Liver (tissue), 9 donors: ENCODE data around the gene DOK1. TPM values are rescaled to one million over a fixed set of nuclear protein-coding genes. Genes with fewer than 3 reads are reported as not detected.

Source experiments
- DNase-seq: peaks from one replicate; pipeline ENCODE4 v3.0.0-alpha.2; 2017; ENCODE audit warnings: low spot score
- H3K27ac ChIP-seq, 2 donors: one replicate each; pipeline ENCODE4 v1.7.0; 2013; ENCODE audit warnings: inconsistent platforms in 2 of 2, low read length in 2 of 2, control low read depth in 1 of 2, low read depth in 1 of 2, mild to moderate bottlenecking in 1 of 2
- H3K27me3 ChIP-seq, 4 donors: one replicate each; pipeline versions ENCODE4 v1.6.1 to v1.7.0; 2013; ENCODE audit warnings: low read length in 3 of 4, inconsistent platforms in 1 of 4, mild to moderate bottlenecking in 1 of 4, moderate library complexity in 1 of 4; ENCODE audit not compliant: control insufficient read depth in 4 of 4, insufficient read depth in 4 of 4
- H3K36me3 ChIP-seq, 4 donors: one replicate each; pipeline versions ENCODE4 v1.6.1 to v1.7.0; 2013; ENCODE audit warnings: low read length in 3 of 4, mild to moderate bottlenecking in 3 of 4, low read depth in 1 of 4, moderate library complexity in 1 of 4; ENCODE audit not compliant: control insufficient read depth in 4 of 4, insufficient read depth in 3 of 4
- H3K4me1 ChIP-seq, 4 donors: one replicate each; pipeline versions ENCODE4 v1.6.1 to v1.7.0; 2013; ENCODE audit warnings: low read length in 3 of 4, mild to moderate bottlenecking in 3 of 4, moderate library complexity in 1 of 4; ENCODE audit not compliant: control insufficient read depth in 4 of 4, insufficient read depth in 4 of 4
- H3K4me3 ChIP-seq, 3 donors: one replicate each; pipeline versions ENCODE4 v1.6.1 to v1.7.0; 2013; ENCODE audit warnings: low read length in 3 of 3, control low read depth in 1 of 3, low read depth in 1 of 3, mild to moderate bottlenecking in 1 of 3
- H3K9ac ChIP-seq, 2 donors: one replicate each; pipeline ENCODE4 v1.7.0; 2013; ENCODE audit warnings: low read length in 2 of 2, mild to moderate bottlenecking in 2 of 2, moderate library complexity in 2 of 2, control low read depth in 1 of 2, low read depth in 1 of 2
- H3K9me3 ChIP-seq, 4 donors: one replicate each; pipeline versions ENCODE4 v1.6.1 to v1.7.0; 2013; ENCODE audit warnings: low read length in 3 of 4; ENCODE audit not compliant: control insufficient read depth in 4 of 4
- EGR1 ChIP-seq, 2 donors: IDR thresholded peaks; 2 replicates each; pipeline ENCODE4 v1.6.1; 2016 to 2018; ENCODE audit warnings: antibody characterized with exemption in 2 of 2, low read depth in 2 of 2
- FOXA2 ChIP-seq: IDR thresholded peaks from 2 replicates; pipeline ENCODE4 v1.6.1; 2016; ENCODE audit warnings: antibody characterized with exemption
- GABPA ChIP-seq, 2 donors: IDR thresholded peaks in 1 of 2; conservative IDR thresholded peaks in 1 of 2; 2 replicates each; pipeline ENCODE4 v1.6.1; 2016; ENCODE audit warnings: antibody characterized with exemption in 2 of 2, mild to moderate bottlenecking in 1 of 2, moderate library complexity in 1 of 2
- HNF4A ChIP-seq, 2 donors: conservative IDR thresholded peaks; 2 replicates each; pipeline ENCODE4 v1.6.1; 2016; ENCODE audit warnings: antibody characterized with exemption in 2 of 2, mild to moderate bottlenecking in 2 of 2
- HNF4G ChIP-seq: IDR thresholded peaks from 2 replicates; pipeline ENCODE4 v1.6.1; 2016; ENCODE audit warnings: antibody characterized with exemption
- JUND ChIP-seq, 2 donors: IDR thresholded peaks; 2 replicates each; pipeline ENCODE4 v1.6.1; 2016; ENCODE audit warnings: antibody characterized with exemption in 2 of 2
- NR2F2 ChIP-seq: IDR thresholded peaks from 2 replicates; pipeline ENCODE4 v1.6.1; 2016; ENCODE audit warnings: antibody characterized with exemption
- RAD21 ChIP-seq, 2 donors: IDR thresholded peaks; 2 replicates each; pipeline ENCODE4 v1.6.1; 2016; ENCODE audit warnings: antibody characterized with exemption in 2 of 2, mild to moderate bottlenecking in 2 of 2
- RXRA ChIP-seq, 2 donors: IDR thresholded peaks; 2 replicates each; pipeline ENCODE4 v1.6.1; 2017 to 2018; ENCODE audit warnings: antibody characterized with exemption in 2 of 2, mild to moderate bottlenecking in 1 of 2
- SP1 ChIP-seq: IDR thresholded peaks from 2 replicates; pipeline ENCODE4 v1.6.1; 2018; ENCODE audit warnings: antibody characterized with exemption, mild to moderate bottlenecking
- TAF1 ChIP-seq: conservative IDR thresholded peaks from 2 replicates; pipeline ENCODE4 v1.6.1; 2016; ENCODE audit warnings: antibody characterized with exemption, mild to moderate bottlenecking
- YY1 ChIP-seq: IDR thresholded peaks from 2 replicates; pipeline ENCODE4 v1.6.1; 2016; ENCODE audit warnings: antibody characterized with exemption, mild to moderate bottlenecking
- WGBS: extraction: QIAGEN DNeasy Blood & Tissue Kit; methylation state at CpG from one replicate; pipeline ENCODE4 v1.1.7; 2013; 5-methylcytosine and 5-hydroxymethylcytosine counted together
- polyA plus RNA-seq, 2 donors: library from polyadenylated mRNA; stranded (reverse) in 1 of 2; unstranded in 1 of 2; fragments of 200-250 nt in 1 of 2; fragments of >200 nt in 1 of 2; fragmentation: Nextera tagmentation in 1 of 2; extraction: Ambion mirVana in 1 of 2; gene quantifications; one replicate each; pipeline versions ENCODE4 v1.2.1 to v1.2.3, GENCODE V29; 2013 to 2015
- total RNA-seq, 2 donors: library from RNA; depleted of rRNA; stranded (reverse); fragments of >200 nt; gene quantifications; one replicate each; pipeline ENCODE4 v1.2.3, GENCODE V29; 2014
- TF ChIP-seq, protein P1 (sequence below): fragments of 150-350 bp; IDR thresholded peaks from 2 replicates; pipeline ENCODE4 v1.5.1; 2017; ENCODE audit warnings: improper control_type of control experiment, low read depth, low read length; ENCODE audit not compliant: missing input control
- TF ChIP-seq, protein P2 (sequence below): IDR thresholded peaks from 2 replicates; pipeline ENCODE4 v1.6.1; 2016; ENCODE audit warnings: antibody characterized with exemption
- TF ChIP-seq, protein P3 (sequence below): IDR thresholded peaks from 2 replicates; pipeline ENCODE4 v1.6.1; 2016; ENCODE audit warnings: antibody characterized with exemption
- TF ChIP-seq, protein P4 (sequence below): IDR thresholded peaks from 2 replicates; pipeline ENCODE4 v1.6.1; 2016; ENCODE audit warnings: antibody characterized with exemption, mild to moderate bottlenecking
- donor health status: healthy.
- donor health status: healthy.
- donor health status: healthy.
- donor health status: healthy.
- donor health status: healthy.

DOK1 gene
- total and polyA plus RNA-seq, 4 donors: 2.0 to 8.6 (median 4.1) TPM

DNA sequence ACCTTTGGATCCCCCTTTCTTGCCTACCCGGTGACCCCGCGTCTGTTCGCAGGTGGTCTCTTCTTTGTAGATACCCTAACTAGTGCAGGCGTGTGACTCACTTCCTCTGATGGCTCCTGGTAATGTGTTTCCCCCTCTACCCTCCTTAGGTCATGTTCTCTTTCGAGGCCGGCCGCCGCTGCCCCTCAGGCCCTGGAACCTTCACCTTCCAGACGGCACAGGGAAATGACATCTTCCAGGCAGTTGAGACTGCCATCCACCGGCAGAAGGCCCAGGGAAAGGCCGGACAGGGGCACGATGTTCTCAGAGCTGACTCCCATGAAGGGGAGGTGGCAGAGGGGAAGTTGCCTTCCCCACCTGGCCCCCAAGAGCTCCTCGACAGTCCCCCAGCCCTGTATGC, 1.6 kb downstream of the DOK1 start (continued):
- TF ChIP-seq, protein P1, sequence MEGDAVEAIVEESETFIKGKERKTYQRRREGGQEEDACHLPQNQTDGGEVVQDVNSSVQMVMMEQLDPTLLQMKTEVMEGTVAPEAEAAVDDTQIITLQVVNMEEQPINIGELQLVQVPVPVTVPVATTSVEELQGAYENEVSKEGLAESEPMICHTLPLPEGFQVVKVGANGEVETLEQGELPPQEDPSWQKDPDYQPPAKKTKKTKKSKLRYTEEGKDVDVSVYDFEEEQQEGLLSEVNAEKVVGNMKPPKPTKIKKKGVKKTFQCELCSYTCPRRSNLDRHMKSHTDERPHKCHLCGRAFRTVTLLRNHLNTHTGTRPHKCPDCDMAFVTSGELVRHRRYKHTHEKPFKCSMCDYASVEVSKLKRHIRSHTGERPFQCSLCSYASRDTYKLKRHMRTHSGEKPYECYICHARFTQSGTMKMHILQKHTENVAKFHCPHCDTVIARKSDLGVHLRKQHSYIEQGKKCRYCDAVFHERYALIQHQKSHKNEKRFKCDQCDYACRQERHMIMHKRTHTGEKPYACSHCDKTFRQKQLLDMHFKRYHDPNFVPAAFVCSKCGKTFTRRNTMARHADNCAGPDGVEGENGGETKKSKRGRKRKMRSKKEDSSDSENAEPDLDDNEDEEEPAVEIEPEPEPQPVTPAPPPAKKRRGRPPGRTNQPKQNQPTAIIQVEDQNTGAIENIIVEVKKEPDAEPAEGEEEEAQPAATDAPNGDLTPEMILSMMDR: no peak
- TF ChIP-seq, protein P2, sequence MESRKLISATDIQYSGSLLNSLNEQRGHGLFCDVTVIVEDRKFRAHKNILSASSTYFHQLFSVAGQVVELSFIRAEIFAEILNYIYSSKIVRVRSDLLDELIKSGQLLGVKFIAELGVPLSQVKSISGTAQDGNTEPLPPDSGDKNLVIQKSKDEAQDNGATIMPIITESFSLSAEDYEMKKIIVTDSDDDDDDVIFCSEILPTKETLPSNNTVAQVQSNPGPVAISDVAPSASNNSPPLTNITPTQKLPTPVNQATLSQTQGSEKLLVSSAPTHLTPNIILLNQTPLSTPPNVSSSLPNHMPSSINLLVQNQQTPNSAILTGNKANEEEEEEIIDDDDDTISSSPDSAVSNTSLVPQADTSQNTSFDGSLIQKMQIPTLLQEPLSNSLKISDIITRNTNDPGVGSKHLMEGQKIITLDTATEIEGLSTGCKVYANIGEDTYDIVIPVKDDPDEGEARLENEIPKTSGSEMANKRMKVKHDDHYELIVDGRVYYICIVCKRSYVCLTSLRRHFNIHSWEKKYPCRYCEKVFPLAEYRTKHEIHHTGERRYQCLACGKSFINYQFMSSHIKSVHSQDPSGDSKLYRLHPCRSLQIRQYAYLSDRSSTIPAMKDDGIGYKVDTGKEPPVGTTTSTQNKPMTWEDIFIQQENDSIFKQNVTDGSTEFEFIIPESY: no peak

DNA sequence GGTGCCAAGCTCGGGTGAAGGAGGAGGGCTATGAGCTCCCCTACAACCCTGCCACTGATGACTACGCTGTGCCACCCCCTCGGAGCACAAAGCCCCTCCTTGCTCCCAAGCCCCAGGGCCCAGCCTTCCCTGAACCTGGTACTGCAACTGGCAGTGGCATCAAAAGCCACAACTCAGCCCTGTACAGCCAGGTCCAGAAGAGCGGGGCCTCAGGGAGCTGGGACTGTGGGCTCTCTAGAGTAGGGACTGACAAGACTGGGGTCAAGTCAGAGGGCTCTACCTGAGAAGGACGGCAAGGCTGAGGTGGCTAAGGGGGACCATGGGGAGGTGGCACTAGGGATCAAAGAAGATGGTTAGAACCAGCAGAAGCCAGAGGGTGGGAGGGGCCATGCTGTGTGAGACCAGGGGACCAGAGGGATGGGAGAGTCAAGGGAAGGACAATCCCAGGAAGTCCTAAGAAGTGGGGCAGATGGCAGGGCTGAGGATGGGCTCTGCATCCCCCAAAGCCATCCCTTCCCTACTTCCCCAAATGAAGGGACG, 2.4 kb downstream of the DOK1 start:
- H3K4me1 ChIP-seq: peaks cover 0 to 4% (median 2%) of the 10 kb centered on the region in 4 donors
- no peak overlapping the region for H3K27ac ChIP-seq
- H3K27me3 ChIP-seq: no peaks in the 10 kb centered on the region
- DNase-seq: no peak
- TF ChIP-seq FOXA2 (no peak), SP1 (no peak), HNF4G (no peak), HNF4A (conservative IDR thresholded peaks at IDR 0.05) (no peak), NR2F2 (no peak), RAD21 (IDR thresholded peaks at IDR 0.05) (no peak), JUND (IDR thresholded peaks at IDR 0.05) (no peak), RXRA (IDR thresholded peaks at IDR 0.05) (no peak), GABPA (IDR thresholded peaks at IDR 0.05 in 1 of 2, conservative IDR thresholded peaks at IDR 0.05 in 1 of 2) (no peak), YY1 (no peak), EGR1 (IDR thresholded peaks at IDR 0.05; ENCODE audit: low read depth in 2 of 2) (no peak), TAF1 (no peak)
- TF ChIP-seq, protein P2: no peak
- TF ChIP-seq, protein P1: no peak
- TF ChIP-seq, protein P3, sequence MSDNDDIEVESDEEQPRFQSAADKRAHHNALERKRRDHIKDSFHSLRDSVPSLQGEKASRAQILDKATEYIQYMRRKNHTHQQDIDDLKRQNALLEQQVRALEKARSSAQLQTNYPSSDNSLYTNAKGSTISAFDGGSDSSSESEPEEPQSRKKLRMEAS: no peak
- TF ChIP-seq, protein P4, sequence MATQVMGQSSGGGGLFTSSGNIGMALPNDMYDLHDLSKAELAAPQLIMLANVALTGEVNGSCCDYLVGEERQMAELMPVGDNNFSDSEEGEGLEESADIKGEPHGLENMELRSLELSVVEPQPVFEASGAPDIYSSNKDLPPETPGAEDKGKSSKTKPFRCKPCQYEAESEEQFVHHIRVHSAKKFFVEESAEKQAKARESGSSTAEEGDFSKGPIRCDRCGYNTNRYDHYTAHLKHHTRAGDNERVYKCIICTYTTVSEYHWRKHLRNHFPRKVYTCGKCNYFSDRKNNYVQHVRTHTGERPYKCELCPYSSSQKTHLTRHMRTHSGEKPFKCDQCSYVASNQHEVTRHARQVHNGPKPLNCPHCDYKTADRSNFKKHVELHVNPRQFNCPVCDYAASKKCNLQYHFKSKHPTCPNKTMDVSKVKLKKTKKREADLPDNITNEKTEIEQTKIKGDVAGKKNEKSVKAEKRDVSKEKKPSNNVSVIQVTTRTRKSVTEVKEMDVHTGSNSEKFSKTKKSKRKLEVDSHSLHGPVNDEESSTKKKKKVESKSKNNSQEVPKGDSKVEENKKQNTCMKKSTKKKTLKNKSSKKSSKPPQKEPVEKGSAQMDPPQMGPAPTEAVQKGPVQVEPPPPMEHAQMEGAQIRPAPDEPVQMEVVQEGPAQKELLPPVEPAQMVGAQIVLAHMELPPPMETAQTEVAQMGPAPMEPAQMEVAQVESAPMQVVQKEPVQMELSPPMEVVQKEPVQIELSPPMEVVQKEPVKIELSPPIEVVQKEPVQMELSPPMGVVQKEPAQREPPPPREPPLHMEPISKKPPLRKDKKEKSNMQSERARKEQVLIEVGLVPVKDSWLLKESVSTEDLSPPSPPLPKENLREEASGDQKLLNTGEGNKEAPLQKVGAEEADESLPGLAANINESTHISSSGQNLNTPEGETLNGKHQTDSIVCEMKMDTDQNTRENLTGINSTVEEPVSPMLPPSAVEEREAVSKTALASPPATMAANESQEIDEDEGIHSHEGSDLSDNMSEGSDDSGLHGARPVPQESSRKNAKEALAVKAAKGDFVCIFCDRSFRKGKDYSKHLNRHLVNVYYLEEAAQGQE: no peak
- no peak overlapping the region for H3K9ac ChIP-seq
- no peaks in the 10 kb centered on the region for H3K9me3 ChIP-seq
- no peaks in the 10 kb centered on the region for H3K36me3 ChIP-seq
- H3K4me3 ChIP-seq: no peak overlapping the region
- 96% methylated on average over 6 of the region's 6 CpGs for WGBS
